WERI-Rb-1 (cell line): ENCODE measurements around the gene RAB1B.

Experiments used
- DNase-seq: peaks from one replicate; pipeline ENCODE4 v3.0.0-alpha.2; 2020
- H3K27ac ChIP-seq: fragments of 250-450 bp; sonication (Bioruptor Pico); 2 replicates; pipeline ENCODE4 v1.5.1; 2020; ENCODE audit warnings: mild to moderate bottlenecking, moderate library complexity
- H3K27me3 ChIP-seq: fragments of 250-450 bp; sonication (Bioruptor Pico); 2 replicates; pipeline ENCODE4 v1.5.1; 2021; ENCODE audit warnings: mild to moderate bottlenecking, low read depth, moderate library complexity; ENCODE audit not compliant: insufficient read depth, severe bottlenecking
- H3K36me3 ChIP-seq: fragments of 250-450 bp; sonication (Bioruptor Pico); 2 replicates; pipeline ENCODE4 v1.5.1; 2020; ENCODE audit warnings: mild to moderate bottlenecking, moderate library complexity
- H3K4me3 ChIP-seq: 2 replicates; pipeline ENCODE4 v1.5.1; 2011; ENCODE audit warnings: low read depth, mild to moderate bottlenecking, control low read depth, low read length
- H3K9me3 ChIP-seq: fragments of 250-450 bp; sonication (Bioruptor Pico); 2 replicates; pipeline ENCODE4 v1.5.1; 2021; ENCODE audit warnings: mild to moderate bottlenecking, moderate library complexity; ENCODE audit not compliant: severe bottlenecking
- CTCF ChIP-seq: IDR thresholded peaks from 2 replicates; pipeline ENCODE4 v1.5.1; 2011; ENCODE audit warnings: low read depth, mild to moderate bottlenecking, control low read depth, inconsistent platforms, low read length

RAB1B gene

GRCh38 chr11:66268244-66268951 lies at the start of gene RAB1B:
RAB1B (plus strand) TSS chr11:66268639; CDS start chr11:66268680, 41 bp downstream.
- DNase-seq = peak; percentile 99
- Histone ChIP-seq H3K27ac (peak within 1 kb of the TSS; percentile 98), H3K4me3 (peak within 1 kb of the TSS; percentile 70), H3K9me3 (no peaks in the 10 kb centered on the region), H3K27me3 (no peaks in the 10 kb centered on the region), H3K36me3 (peaks cover 60% of the 10 kb centered on the region)
- TF ChIP-seq CTCF = no peak

- H3K9me3 ChIP-seq = no peaks in the 10 kb centered on the region
- H3K4me3 ChIP-seq = no peak overlapping the region
- DNase-seq = no peak
- no peaks in the 10 kb centered on the region for H3K27me3 ChIP-seq
- no peak overlapping the region for H3K27ac ChIP-seq
- H3K36me3 ChIP-seq = peaks cover 46% of the 10 kb centered on the region
- TF ChIP-seq CTCF = no peak
Measured at GRCh38 chr11:66218846-66219620, 49.4 kb upstream of the RAB1B start.

GRCh38 chr11:66219846-66220565 lies 48.4 kb upstream of the RAB1B start:
- Histone ChIP-seq H3K9me3 (no peaks in the 10 kb centered on the region), H3K27me3 (no peaks in the 10 kb centered on the region), H3K4me3 (no peak overlapping the region), H3K27ac (no peak overlapping the region), H3K36me3 (peaks cover 45% of the 10 kb centered on the region)
- no peak for DNase-seq
- no peak for TF ChIP-seq CTCF

GRCh38 chr11:66220566-66220935 lies 47.9 kb upstream of the RAB1B start:
- no peaks in the 10 kb centered on the region for H3K27me3 ChIP-seq
- TF ChIP-seq CTCF = no peak
- DNase-seq = no peak
- peaks cover 42% of the 10 kb centered on the region for H3K36me3 ChIP-seq
- H3K4me3 ChIP-seq = no peak overlapping the region
- no peaks in the 10 kb centered on the region for H3K9me3 ChIP-seq
- H3K27ac ChIP-seq = no peak overlapping the region

GRCh38 chr11:66221012-66221411 lies 47.4 kb upstream of the RAB1B start:
- no peaks in the 10 kb centered on the region for H3K9me3 ChIP-seq
- TF ChIP-seq CTCF = no peak
- H3K27ac ChIP-seq = peak overlapping the region; percentile 33
- H3K4me3 ChIP-seq = no peak overlapping the region
- H3K27me3 ChIP-seq = no peaks in the 10 kb centered on the region
- H3K36me3 ChIP-seq = peaks cover 40% of the 10 kb centered on the region
- DNase-seq = no peak
